SH-SY5Y (cell line): ENCODE results near the gene NSD2.

Experiments
- GATA2 ChIP-seq: IDR thresholded peaks from 2 replicates; pipeline ENCODE4 v1.6.1; 2011; ENCODE audit warnings: mild to moderate bottlenecking, low read depth, low read length
- GATA3 ChIP-seq: IDR thresholded peaks from 2 replicates; pipeline ENCODE4 v1.6.1; 2011; ENCODE audit warnings: low read depth, mild to moderate bottlenecking, low read length, moderate library complexity

Gene NSD2

DNA sequence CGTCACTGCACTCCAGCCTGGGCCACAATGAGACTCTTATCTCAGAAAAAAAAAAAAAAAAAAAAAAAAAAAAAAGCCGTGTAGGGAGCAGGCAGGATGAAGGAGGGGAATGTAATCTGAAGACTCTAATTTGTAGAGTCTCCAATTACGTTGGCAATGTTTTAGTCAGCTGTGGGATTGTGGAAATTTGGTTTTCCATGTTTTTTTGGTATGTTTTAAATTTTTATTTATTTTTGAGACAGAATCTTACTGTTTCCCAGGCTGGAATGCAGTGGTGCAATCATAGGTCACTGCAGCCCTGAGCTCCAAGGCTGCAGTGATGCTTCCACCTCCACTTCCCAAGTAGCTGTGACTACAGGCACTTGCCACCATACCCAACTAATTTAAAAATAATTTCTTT, 56.5 kb downstream of the NSD2 start:
- TF ChIP-seq GATA2: no peak
- no peak for TF ChIP-seq GATA3

DNA sequence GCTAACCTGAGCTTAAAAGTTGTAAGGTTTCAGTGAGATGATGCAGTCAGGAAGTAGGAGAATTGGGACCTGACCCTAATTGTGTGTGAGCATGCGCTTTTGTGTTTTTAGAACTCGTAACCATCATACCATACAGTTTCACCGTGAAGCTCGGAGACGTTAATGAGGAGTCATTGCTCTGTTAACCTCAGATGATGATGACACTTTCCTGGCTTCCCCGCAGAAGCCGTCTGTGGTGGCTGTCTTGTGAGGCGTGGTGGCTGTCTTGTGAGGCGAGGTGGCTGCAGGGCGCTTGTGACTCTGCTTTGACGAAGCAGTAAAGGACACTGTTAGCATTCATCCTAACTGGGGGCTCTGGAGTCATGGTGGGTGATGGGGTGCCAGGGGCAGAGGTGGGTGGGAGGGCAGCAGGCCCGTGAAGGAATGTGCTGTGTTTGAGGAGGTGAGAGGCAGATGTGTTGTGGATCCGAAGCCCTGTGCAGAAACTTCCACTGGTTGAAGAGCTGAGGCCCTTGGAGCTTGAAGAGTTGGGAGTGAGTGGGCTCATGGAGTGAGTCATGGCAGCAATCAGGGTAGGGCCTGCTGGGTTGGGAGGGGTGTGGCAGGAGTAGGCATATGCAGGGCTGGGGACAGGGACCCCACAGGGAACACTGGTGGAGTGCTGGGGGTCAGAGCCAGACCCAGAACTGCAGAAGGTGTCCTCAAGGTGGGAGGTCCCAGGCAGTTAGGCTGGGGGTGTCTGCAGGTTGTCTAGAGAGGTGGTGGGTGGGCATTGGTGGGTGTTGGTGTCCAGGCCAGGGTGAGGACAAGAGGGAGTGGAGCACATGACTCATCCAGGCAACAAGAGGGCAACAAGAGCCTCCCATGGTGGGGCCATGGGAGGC, 57.4 kb downstream of the NSD2 start:
- TF ChIP-seq GATA3 (no peak), GATA2 (no peak)

DNA sequence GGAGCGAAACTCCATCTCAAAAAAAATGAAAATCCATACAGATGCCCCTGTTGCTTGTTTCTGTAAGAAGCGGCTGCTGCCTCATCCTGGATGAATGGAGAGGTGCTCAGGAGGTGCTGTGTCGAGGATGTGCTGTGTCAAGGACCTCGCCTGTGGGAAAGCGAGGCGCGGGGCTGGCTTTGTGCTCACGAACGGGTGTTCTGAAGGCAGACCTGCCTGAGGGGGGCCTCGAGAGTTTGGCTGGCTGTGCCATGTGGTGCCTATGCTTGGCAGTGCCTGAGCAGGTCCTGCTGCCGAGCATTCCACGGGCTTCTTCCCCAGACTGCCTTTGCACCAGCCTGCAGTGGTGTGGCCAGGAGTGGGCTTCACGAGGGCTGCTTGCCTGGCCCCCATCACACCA, 61.5 kb downstream of the NSD2 start:
- no peak for TF ChIP-seq GATA2
- no peak for TF ChIP-seq GATA3

DNA sequence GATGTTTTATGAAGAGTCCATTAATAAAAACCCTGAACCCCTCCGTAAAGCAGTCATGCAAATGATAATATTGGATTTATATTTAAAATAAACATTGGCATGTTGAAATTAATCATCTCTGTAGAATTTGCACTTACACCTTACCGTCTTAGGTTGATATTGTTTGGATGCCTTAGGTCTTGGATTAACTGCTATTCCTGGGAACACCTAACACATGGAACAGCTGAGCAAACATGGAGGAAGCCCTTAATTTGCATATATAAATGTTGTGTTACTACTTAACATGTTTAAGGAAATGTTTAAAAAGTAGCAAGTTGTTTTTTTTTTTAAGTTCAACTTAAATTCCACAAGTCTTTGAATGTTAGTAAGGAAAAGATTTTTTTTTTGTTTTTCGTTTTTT, 62.5 kb downstream of the NSD2 start:
- TF ChIP-seq GATA2: no peak

DNA sequence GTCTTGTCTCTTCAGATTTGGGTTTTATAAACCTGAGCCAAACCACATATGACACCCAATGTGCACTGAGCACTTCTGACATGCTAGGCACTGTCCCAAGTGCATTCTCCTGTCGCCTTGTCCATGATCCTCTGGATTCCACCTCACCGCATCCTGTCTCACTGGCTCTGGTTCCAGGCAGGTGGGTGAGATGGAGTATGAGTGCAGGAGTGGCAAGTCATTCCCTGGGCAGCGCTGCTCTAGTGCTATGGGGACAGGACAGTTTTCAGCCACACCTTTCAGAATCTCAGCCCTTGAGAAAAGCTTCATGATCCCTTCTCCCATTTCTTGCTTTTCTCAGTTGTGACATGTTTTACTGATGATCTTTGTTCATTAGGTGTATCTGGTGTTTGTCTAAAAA, 66.4 kb downstream of the NSD2 start:
- TF ChIP-seq GATA2 (no peak), GATA3 (no peak)

DNA sequence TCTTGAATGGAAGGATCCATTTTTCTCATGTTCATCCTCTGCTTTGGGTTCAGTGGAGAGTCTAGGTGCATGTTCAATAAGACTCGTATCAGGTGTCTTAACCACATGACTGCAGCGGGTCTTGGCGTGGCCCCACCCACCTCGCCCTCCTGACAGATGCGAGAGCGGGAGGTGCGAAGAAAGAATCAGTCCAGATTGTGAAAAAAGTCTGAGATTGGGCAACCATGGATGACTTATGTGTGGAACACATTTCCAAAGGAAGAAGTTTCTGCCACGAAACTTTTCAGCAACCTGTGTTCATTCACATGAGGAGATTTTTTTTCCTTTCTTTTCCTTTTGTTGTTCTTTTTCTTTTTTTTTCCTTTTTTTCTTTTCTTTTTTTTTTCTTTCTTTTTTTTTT, 66.8 kb downstream of the NSD2 start:
- TF ChIP-seq GATA2 (no peak), GATA3 (no peak)

DNA sequence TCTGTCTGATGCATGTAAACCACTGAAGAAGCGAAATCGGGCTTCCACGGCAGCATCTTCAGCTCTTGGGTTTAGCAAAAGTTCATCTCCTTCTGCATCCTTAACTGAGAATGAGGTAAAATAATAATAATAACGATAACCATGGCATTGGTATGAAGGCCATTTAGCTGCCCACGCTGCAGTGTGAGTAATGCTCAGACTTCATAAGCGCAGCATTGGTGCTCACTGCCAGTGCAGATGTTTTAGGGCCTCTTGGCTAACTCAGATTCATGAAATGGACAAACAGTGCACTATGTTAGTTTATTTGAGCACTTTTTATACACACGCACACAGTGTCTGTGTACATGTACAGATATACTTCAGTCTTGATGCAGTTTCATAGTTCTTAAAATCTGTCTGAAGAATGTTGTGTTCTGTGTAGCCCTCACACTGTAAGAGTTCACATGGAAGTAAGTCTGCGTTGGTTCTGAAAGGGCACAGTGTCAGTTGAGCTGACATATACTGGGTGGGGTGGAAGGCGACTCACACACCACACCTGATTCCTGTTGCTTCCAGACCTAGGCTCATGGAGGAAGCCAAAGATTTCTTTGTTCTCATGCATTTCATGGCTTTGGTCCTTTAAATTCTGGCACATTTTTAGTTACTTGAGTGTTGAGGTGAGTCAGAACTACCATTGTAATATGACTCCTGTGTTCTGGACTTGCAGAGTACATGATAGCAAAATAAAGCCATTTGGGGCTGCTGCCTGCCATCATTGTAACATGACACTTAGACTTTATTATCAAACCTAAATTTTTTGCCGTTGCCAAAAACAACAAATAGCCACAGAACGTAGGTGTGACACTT, 68.7 kb downstream of the NSD2 start:
- no peak for TF ChIP-seq GATA3
- no peak for TF ChIP-seq GATA2

DNA sequence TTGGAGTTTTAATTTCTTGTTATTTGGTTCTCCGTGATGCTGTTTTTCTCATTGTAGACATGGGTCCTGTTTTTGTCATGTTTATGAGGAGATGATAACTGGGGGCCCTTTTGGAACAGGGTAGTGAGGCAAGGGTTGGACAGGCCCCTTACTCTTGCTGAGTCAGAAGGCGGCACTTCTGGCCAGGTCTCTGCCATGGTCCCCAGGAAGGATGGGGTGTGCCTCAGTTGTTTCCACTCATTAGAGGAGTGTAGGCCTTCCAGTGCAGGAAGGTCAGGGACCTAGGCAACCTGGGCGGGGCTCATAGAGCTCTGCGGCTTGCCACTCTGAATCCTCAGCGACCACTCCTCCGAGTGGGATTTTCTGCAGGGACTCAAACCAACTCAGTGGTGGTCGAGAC, 69.4 kb downstream of the NSD2 start:
- TF ChIP-seq GATA2 (no peak), GATA3 (no peak)

DNA sequence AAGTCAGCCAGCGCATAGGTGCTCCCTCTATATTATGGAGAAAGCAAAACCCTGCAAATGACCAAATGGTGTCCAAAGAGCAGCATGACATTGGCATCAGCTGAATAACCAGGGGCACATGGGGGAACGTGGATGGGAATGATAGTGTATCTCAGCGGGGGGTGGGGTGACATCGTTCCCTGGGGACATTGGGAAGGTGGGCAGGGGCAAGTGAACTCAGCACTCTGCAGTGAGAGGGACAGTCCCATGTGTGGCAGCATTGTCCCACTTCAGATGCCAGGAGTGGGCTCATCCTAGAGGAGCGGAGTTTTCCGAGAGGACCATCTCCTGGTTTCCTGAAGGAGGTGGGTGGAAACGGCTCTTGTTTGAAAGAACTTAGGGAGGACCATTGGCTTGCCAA, 72.7 kb downstream of the NSD2 start:
- TF ChIP-seq GATA2: no peak
- TF ChIP-seq GATA3: no peak

DNA sequence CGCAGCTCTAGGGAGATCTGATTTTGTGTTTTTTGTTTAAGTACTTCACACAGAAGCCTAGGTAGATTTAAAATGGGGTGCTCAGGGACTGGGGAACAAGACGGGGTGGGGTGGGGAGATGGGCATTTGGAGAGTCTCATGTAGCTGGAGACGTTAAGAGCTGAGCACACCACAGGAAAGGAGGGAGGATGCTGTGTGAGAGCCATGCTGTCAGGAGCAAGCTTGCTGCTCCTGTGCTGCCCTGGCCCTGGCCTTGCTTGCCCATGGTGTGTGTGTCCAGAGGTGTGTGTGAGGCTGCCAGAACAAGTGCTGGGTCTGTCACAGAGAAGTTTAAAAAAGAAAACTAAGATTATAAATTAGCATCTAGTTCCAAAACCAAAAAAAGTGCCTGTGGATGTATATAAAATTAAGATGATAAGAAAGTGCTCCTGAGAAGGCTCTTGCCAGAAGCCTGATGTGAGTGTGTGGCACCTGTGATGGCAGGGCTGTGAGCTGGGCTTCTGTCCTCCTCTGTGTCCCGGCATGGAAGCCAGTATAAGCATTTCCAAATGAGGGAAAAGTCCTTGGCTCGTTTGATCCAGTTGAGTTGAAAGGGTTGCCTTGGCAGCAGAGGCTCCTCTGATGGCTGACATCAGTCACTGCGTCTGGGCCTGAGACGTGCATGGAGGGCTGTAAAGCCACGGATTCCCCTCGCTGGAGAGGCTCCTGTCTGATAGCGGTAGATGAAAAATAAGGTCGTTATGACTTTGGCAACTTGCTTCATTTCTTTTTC, 74.1 kb downstream of the NSD2 start:
- no peak for TF ChIP-seq GATA2
- no peak for TF ChIP-seq GATA3

DNA sequence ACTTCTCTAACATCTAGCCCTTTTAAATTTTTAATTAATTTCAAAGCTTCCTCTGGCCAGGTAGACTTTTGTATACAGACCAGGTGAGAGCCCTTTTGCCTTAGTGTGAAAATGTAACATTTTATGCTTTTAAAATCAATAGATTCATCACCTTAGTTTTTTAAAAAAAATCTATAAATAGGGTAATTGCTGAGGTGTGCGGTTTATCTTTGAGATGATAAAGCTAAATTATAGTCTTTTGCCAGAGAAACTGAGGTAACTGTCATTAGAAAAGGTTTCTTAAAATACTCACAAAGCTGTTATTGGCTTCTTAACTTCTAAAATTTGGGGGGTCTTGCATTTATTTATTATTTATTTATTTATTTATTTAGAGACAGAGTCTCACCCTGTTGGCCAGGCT, 74.7 kb downstream of the NSD2 start:
- TF ChIP-seq GATA3: no peak
- no peak for TF ChIP-seq GATA2

DNA sequence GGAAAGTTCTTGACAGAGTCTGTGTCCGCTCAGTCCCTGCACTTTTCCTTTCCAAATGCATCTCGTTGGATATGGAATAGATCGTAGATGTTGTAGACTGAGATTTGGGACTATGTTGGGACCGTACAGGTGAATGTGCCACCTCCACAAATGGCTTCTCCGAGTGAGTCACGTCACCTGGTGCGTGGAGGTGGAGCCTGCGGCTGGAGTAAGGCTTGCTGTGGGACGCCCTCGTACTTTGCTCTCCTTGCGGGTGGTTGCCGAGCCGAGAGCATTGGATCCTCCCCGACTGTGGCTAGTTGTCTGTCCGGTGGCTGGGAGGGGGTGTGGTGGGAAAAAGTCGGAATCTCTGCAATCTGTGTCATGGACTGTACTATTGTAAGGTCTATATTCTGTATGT, 77.0 kb downstream of the NSD2 start:
- TF ChIP-seq GATA3 (no peak), GATA2 (no peak)

DNA sequence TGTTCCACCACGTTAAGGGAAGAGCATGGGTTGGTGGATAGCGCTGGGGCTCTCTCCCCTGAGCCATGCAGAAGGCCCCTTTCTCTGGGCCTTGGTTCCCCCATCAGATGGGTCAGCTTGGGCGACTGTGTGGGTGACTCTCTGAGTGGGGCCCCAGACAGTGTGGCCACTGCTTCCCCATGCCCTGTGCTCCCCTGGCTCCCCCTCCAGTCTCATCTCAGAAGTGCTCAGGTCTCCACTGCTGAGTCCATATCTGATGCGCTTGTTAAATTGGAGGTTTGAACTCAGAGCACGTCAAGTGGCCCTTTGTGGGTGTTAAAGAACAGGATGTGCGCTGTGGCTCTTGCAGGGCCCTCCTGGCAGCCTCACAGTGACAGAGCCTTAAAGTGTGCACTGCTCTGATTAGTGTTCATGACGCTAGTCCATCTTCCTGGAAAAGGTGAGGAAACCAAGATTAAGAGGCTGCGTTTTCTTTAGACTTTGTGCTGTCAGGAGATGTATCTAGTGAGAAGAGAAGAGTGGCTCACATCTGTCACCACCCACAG, 77.8 kb downstream of the NSD2 start:
- TF ChIP-seq GATA2 (no peak), GATA3 (no peak)

DNA sequence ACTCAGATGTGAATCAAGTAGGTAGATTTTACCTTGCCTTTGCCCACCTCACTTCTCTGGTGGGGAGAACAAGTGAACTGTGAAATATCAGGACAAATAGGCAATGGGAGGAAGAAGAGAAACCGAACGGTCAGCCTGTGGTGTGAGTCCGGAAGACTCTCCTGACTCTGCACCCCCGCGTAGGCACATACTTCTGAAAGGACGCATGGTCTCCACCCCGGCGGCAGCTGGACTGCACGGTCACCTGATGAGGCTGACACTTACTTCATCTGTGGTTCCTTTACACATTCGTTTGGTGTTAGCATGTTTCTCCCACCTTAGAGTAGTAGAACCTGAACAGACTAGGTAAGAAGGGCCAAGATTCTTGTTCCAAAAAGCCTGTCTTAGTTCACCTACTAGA, 79.2 kb downstream of the NSD2 start:
- no peak for TF ChIP-seq GATA3
- no peak for TF ChIP-seq GATA2
